AG04450 (cell line): ENCODE results near the gene IL1RAP. TPM values are rescaled to one million over a fixed set of nuclear protein-coding genes. Genes with fewer than 3 reads are reported as not detected.

Experiments
- CTCF ChIA-PET: fragments of 300-600, 350-600 bp; formaldehyde crosslinking; extraction: SDS; loops from one replicate; lab custom pipeline; 2022; ENCODE audit warnings: antibody characterized with exemption, inconsistent platforms; lab: Charles Lee
- POLR2A ChIA-PET: fragments of 350-600 bp; formaldehyde crosslinking; extraction: SDS; loops from one replicate; lab custom pipeline; 2021; ENCODE audit warnings: antibody characterized with exemption, inconsistent platforms; lab: Yijun Ruan, JAX
- DNase-seq: peaks from one replicate; pipeline ENCODE4 v3.0.0-alpha.2; 2011; ENCODE audit warnings: low read depth, low spot score
- H3K27ac ChIP-seq: one replicate; pipeline ENCODE4 v1.5.1; 2012; ENCODE audit warnings: low read depth, low read length, control low read depth
- H3K27me3 ChIP-seq: one replicate; pipeline ENCODE4 v1.6.0; 2012; ENCODE audit warnings: low read length; ENCODE audit not compliant: control insufficient read depth, insufficient read depth
- H3K4me3 ChIP-seq: 2 replicates; pipeline ENCODE4 v1.5.1; 2011; ENCODE audit warnings: mild to moderate bottlenecking, low read depth, low read length, control low read depth
- H3K9me3 ChIP-seq: 2 replicates; pipeline ENCODE4 v1.5.1; 2012; ENCODE audit warnings: low read length; ENCODE audit not compliant: control insufficient read depth, insufficient read depth
- CTCF ChIP-seq: IDR thresholded peaks from 2 replicates; pipeline ENCODE4 v1.5.1; 2011; ENCODE audit warnings: low read depth, low read length, control low read depth, inconsistent platforms
- polyA plus RNA-seq: library from polyadenylated mRNA; depleted of rRNA; stranded (reverse); fragments of >200 nt; gene quantifications from 2 replicates; pipeline ENCODE4 v1.2.3, GENCODE V29; 2011

Gene IL1RAP
- polyA plus RNA-seq, 1 experiment: 9.9 TPM

GRCh38 chr3:190658106-190658505, 144.2 kb downstream of the IL1RAP start:
- DNase-seq: no peak
- CTCF ChIA-PET: no interaction called here
- H3K27me3 ChIP-seq: no peaks in the 10 kb centered on the region
- H3K27ac ChIP-seq: no peak overlapping the region
- no peak for TF ChIP-seq CTCF
- POLR2A ChIA-PET: no interaction called here
- no peak overlapping the region for H3K4me3 ChIP-seq
- H3K9me3 ChIP-seq: no peaks in the 10 kb centered on the region

- no peak overlapping the region for H3K27ac ChIP-seq
- DNase-seq: no peak
- POLR2A ChIA-PET: no interaction called here
- H3K4me3 ChIP-seq: no peak overlapping the region
- no peak for TF ChIP-seq CTCF
- no peaks in the 10 kb centered on the region for H3K27me3 ChIP-seq
- CTCF ChIA-PET: no interaction called here
- no peaks in the 10 kb centered on the region for H3K9me3 ChIP-seq
Measured at GRCh38 chr3:190666821-190667220, 152.9 kb downstream of the IL1RAP start.

- ChIA-PET CTCF (no interaction called here), POLR2A (no interaction called here)
- TF ChIP-seq CTCF: no peak
- no peaks in the 10 kb centered on the region for H3K27me3 ChIP-seq
- no peak for DNase-seq
- H3K27ac ChIP-seq: no peak overlapping the region
- no peak overlapping the region for H3K4me3 ChIP-seq
- no peaks in the 10 kb centered on the region for H3K9me3 ChIP-seq
Measured at GRCh38 chr3:190671658-190672057, 157.8 kb downstream of the IL1RAP start.

GRCh38 chr3:190673148-190673547, 159.3 kb downstream of the IL1RAP start:
- no peak overlapping the region for H3K27ac ChIP-seq
- CTCF ChIA-PET: interaction anchor here (1.2 to 3.1 kb wide), 4 partner anchors 11 to 28 kb away, joined by 4 to 11 read pairs (median 6); no protein-coding TSS in a partner anchor

GRCh38 chr3:190676481-190676880, 162.6 kb downstream of the IL1RAP start:
- ChIA-PET POLR2A (no interaction called here), CTCF (no interaction called here)
- no peak for TF ChIP-seq CTCF
- Histone ChIP-seq H3K27me3 (no peaks in the 10 kb centered on the region), H3K27ac (no peak overlapping the region), H3K9me3 (peaks cover 6% of the 10 kb centered on the region), H3K4me3 (no peak overlapping the region)
- DNase-seq: no peak

More at GRCh38 chr3:190673148-190673547, 159.3 kb downstream of the IL1RAP start:
- H3K4me3 ChIP-seq: no peak overlapping the region
- DNase-seq: no peak
- peaks cover 5% of the 10 kb centered on the region for H3K9me3 ChIP-seq
- no peak for TF ChIP-seq CTCF
- POLR2A ChIA-PET: no interaction called here
- no peaks in the 10 kb centered on the region for H3K27me3 ChIP-seq
